Measurements from ENCODE around the gene LSAMP.

The LSAMP gene

DNA sequence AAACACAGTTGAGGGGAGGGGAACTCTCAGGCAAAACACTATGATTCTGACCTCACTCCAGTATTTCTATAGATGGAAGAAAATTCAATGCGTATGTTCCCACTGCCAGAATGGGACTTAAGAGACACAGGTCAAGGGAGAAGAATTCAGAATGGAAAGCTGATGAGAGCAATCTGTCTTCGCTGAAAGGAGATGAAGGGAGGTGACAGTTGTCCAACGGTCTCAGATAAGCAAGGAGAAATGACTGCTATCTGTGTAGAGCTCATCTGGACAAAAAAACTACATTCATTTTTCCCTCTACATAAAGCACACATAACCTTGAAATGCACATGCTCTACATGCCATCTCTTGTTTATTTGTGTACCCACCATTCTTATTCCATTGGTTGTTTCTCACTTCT lies 405.1 kb downstream of the LSAMP start:
- H3K9me3 ChIP-seq (ENCODE audit: control insufficient read depth, insufficient read depth, low read depth, low read length) = no peaks in the 10 kb centered on the region
- no peaks in the 10 kb centered on the region for H3K36me3 ChIP-seq (ENCODE audit: control insufficient read depth in 2 of 2, insufficient read depth in 1 of 2, low read length in 2 of 2)
- no peak overlapping the region for H3K27ac ChIP-seq (ENCODE audit: extremely low read depth, low read depth, low read length)
- no peak overlapping the region for H3K4me3 ChIP-seq (ENCODE audit: low read depth, low read length)
- ChIA-PET POLR2A (no interaction called here), CTCF (no interaction called here)
- no peak for TF ChIP-seq ZNF510 (tag by site-specific recombination; IDR thresholded peaks at IDR 0.05; ENCODE audit: insufficient replicate concordance)
- TF ChIP-seq ZFHX2 (tag by site-specific recombination; conservative IDR thresholded peaks at IDR 0.05) = no peak
- TF ChIP-seq ZNF777 (tag by site-specific recombination; IDR thresholded peaks at IDR 0.05; ENCODE audit: borderline replicate concordance) = no peak
- TF ChIP-seq MZF1 (tag by site-specific recombination; IDR thresholded peaks at IDR 0.05; ENCODE audit: borderline replicate concordance) = no peak
- TF ChIP-seq ZNF140 (tag by site-specific recombination; IDR thresholded peaks at IDR 0.05) = no peak
- no peak for TF ChIP-seq KLF7 (tag by site-specific recombination; IDR thresholded peaks at IDR 0.05; ENCODE audit: borderline replicate concordance)
- no peak for TF ChIP-seq ZNF221 (tag by site-specific recombination; IDR thresholded peaks at IDR 0.05; ENCODE audit: borderline replicate concordance)
- TF ChIP-seq, protein P1, sequence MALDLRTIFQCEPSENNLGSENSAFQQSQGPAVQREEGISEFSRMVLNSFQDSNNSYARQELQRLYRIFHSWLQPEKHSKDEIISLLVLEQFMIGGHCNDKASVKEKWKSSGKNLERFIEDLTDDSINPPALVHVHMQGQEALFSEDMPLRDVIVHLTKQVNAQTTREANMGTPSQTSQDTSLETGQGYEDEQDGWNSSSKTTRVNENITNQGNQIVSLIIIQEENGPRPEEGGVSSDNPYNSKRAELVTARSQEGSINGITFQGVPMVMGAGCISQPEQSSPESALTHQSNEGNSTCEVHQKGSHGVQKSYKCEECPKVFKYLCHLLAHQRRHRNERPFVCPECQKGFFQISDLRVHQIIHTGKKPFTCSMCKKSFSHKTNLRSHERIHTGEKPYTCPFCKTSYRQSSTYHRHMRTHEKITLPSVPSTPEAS (tag by site-specific recombination; IDR thresholded peaks at IDR 0.05) = no peak
- TF ChIP-seq ZEB2 (tag by site-specific recombination; IDR thresholded peaks at IDR 0.05) = no peak
- no peak for TF ChIP-seq ZNF660 (tag by site-specific recombination; IDR thresholded peaks at IDR 0.05)
- TF ChIP-seq, protein P2, sequence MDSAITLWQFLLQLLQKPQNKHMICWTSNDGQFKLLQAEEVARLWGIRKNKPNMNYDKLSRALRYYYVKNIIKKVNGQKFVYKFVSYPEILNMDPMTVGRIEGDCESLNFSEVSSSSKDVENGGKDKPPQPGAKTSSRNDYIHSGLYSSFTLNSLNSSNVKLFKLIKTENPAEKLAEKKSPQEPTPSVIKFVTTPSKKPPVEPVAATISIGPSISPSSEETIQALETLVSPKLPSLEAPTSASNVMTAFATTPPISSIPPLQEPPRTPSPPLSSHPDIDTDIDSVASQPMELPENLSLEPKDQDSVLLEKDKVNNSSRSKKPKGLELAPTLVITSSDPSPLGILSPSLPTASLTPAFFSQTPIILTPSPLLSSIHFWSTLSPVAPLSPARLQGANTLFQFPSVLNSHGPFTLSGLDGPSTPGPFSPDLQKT (IDR thresholded peaks at IDR 0.05; ENCODE audit: borderline replicate concordance, low read depth, low read length) = no peak
- TF ChIP-seq, protein P3, sequence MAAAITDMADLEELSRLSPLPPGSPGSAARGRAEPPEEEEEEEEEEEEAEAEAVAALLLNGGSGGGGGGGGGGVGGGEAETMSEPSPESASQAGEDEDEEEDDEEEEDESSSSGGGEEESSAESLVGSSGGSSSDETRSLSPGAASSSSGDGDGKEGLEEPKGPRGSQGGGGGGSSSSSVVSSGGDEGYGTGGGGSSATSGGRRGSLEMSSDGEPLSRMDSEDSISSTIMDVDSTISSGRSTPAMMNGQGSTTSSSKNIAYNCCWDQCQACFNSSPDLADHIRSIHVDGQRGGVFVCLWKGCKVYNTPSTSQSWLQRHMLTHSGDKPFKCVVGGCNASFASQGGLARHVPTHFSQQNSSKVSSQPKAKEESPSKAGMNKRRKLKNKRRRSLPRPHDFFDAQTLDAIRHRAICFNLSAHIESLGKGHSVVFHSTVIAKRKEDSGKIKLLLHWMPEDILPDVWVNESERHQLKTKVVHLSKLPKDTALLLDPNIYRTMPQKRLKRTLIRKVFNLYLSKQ (tag by site-specific recombination; IDR thresholded peaks at IDR 0.05; ENCODE audit: borderline replicate concordance) = no peak
- TF ChIP-seq GLI2 (tag by site-specific recombination; IDR thresholded peaks at IDR 0.05; ENCODE audit: borderline replicate concordance, low read depth) = no peak
- no peak for TF ChIP-seq GLIS2 (tag by site-specific recombination; IDR thresholded peaks at IDR 0.05)
- no peaks in the 10 kb centered on the region for H3K4me1 ChIP-seq (ENCODE audit: control insufficient read depth, insufficient read depth, low read length)

DNA sequence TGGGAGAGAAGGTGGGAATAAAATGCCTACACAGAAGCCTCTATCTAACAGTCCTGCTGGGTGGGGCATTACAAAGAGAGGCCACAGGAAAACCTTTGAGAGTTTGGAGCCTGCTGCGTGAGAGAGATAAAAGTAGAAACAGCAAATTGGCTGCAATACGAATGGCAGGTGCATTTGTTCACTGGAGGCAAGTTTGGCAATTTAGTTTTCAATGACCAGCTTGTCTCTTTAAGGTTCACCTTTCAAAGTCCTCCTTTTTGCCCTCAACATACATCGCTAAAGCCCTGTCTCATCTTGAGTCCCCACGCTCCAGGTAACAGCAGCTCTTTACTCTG lies 405.7 kb downstream of the LSAMP start:
- Histone ChIP-seq H3K36me3 (ENCODE audit: control insufficient read depth in 2 of 2, insufficient read depth in 1 of 2, low read length in 2 of 2) (no peaks in the 10 kb centered on the region), H3K27ac (ENCODE audit: extremely low read depth, low read depth, low read length) (no peak overlapping the region), H3K4me3 (ENCODE audit: low read depth, low read length) (no peak overlapping the region), H3K4me1 (ENCODE audit: control insufficient read depth, insufficient read depth, low read length) (no peaks in the 10 kb centered on the region), H3K9me3 (ENCODE audit: control insufficient read depth, insufficient read depth, low read depth, low read length) (no peaks in the 10 kb centered on the region)
- TF ChIP-seq, protein P4, sequence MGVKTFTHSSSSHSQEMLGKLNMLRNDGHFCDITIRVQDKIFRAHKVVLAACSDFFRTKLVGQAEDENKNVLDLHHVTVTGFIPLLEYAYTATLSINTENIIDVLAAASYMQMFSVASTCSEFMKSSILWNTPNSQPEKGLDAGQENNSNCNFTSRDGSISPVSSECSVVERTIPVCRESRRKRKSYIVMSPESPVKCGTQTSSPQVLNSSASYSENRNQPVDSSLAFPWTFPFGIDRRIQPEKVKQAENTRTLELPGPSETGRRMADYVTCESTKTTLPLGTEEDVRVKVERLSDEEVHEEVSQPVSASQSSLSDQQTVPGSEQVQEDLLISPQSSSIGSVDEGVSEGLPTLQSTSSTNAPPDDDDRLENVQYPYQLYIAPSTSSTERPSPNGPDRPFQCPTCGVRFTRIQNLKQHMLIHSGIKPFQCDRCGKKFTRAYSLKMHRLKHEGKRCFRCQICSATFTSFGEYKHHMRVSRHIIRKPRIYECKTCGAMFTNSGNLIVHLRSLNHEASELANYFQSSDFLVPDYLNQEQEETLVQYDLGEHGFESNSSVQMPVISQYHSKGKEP (tag by site-specific recombination; IDR thresholded peaks at IDR 0.05) = no peak
- TF ChIP-seq ZNF777 (tag by site-specific recombination; IDR thresholded peaks at IDR 0.05; ENCODE audit: borderline replicate concordance) = no peak
- no peak for TF ChIP-seq ZNF302 (tag by site-specific recombination; IDR thresholded peaks at IDR 0.05; ENCODE audit: low read depth)
- TF ChIP-seq ZNF184 (tag by site-specific recombination; IDR thresholded peaks at IDR 0.05) = no peak
- TF ChIP-seq, protein P5, sequence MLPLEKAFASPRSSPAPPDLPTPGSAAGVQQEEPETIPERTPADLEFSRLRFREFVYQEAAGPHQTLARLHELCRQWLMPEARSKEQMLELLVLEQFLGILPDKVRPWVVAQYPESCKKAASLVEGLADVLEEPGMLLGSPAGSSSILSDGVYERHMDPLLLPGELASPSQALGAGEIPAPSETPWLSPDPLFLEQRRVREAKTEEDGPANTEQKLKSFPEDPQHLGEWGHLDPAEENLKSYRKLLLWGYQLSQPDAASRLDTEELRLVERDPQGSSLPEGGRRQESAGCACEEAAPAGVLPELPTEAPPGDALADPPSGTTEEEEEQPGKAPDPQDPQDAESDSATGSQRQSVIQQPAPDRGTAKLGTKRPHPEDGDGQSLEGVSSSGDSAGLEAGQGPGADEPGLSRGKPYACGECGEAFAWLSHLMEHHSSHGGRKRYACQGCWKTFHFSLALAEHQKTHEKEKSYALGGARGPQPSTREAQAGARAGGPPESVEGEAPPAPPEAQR (tag by site-specific recombination; IDR thresholded peaks at IDR 0.05) = no peak
- TF ChIP-seq, protein P6, sequence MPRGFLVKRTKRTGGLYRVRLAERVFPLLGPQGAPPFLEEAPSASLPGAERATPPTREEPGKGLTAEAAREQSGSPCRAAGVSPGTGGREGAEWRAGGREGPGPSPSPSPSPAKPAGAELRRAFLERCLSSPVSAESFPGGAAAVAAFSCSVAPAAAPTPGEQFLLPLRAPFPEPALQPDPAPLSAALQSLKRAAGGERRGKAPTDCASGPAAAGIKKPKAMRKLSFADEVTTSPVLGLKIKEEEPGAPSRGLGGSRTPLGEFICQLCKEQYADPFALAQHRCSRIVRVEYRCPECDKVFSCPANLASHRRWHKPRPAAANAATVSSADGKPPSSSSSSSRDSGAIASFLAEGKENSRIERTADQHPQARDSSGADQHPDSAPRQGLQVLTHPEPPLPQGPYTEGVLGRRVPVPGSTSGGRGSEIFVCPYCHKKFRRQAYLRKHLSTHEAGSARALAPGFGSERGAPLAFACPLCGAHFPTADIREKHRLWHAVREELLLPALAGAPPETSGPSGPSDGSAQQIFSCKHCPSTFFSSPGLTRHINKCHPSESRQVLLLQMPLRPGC (tag by site-specific recombination; IDR thresholded peaks at IDR 0.05) = no peak
- no peak for TF ChIP-seq ZNF701 (tag by site-specific recombination; IDR thresholded peaks at IDR 0.05)
- no peak for TF ChIP-seq ZSCAN30 (tag by site-specific recombination; IDR thresholded peaks at IDR 0.05)
- TF ChIP-seq KLF9 (tag by site-specific recombination; IDR thresholded peaks at IDR 0.05; ENCODE audit: low read depth) = no peak
- ChIA-PET CTCF (interaction anchor here (0.6 kb wide), 1 partner anchor 574 kb away, joined by 3 read pairs; no protein-coding TSS in a partner anchor), POLR2A (no interaction called here)
